HL-60 (cell line): ENCODE data around the gene ABCC2.

Experiments
- TF ChIP-seq, protein P1 (sequence below): IDR thresholded peaks from one replicate; pipeline ENCODE4 v1.5.1; 2011; ENCODE audit warnings: low read length, control low read depth, inconsistent platforms; ENCODE audit not compliant: insufficient read depth
- TF ChIP-seq, protein P2 (sequence below): IDR thresholded peaks from 2 replicates; pipeline ENCODE4 v1.6.1; 2012; ENCODE audit warnings: low read depth; ENCODE audit not compliant: insufficient replicate concordance

DNA sequence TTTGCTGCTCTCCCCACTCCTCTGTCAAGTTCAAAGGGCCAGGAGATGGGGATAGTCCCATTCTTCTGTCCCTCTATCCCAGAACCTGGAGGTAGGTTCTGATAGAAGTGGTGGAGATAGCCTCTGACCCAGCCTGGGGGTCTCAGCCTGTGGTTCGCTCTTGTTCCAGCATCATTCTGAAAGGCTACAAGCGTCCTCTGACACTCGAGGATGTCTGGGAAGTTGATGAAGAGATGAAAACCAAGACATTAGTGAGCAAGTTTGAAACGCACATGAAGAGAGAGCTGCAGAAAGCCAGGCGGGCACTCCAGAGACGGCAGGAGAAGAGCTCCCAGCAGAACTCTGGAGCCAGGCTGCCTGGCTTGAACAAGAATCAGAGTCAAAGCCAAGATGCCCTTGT lies 14.5 kb downstream of the ABCC2 start:
- TF ChIP-seq, protein P1, sequence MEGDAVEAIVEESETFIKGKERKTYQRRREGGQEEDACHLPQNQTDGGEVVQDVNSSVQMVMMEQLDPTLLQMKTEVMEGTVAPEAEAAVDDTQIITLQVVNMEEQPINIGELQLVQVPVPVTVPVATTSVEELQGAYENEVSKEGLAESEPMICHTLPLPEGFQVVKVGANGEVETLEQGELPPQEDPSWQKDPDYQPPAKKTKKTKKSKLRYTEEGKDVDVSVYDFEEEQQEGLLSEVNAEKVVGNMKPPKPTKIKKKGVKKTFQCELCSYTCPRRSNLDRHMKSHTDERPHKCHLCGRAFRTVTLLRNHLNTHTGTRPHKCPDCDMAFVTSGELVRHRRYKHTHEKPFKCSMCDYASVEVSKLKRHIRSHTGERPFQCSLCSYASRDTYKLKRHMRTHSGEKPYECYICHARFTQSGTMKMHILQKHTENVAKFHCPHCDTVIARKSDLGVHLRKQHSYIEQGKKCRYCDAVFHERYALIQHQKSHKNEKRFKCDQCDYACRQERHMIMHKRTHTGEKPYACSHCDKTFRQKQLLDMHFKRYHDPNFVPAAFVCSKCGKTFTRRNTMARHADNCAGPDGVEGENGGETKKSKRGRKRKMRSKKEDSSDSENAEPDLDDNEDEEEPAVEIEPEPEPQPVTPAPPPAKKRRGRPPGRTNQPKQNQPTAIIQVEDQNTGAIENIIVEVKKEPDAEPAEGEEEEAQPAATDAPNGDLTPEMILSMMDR: no peak
- TF ChIP-seq, protein P2, sequence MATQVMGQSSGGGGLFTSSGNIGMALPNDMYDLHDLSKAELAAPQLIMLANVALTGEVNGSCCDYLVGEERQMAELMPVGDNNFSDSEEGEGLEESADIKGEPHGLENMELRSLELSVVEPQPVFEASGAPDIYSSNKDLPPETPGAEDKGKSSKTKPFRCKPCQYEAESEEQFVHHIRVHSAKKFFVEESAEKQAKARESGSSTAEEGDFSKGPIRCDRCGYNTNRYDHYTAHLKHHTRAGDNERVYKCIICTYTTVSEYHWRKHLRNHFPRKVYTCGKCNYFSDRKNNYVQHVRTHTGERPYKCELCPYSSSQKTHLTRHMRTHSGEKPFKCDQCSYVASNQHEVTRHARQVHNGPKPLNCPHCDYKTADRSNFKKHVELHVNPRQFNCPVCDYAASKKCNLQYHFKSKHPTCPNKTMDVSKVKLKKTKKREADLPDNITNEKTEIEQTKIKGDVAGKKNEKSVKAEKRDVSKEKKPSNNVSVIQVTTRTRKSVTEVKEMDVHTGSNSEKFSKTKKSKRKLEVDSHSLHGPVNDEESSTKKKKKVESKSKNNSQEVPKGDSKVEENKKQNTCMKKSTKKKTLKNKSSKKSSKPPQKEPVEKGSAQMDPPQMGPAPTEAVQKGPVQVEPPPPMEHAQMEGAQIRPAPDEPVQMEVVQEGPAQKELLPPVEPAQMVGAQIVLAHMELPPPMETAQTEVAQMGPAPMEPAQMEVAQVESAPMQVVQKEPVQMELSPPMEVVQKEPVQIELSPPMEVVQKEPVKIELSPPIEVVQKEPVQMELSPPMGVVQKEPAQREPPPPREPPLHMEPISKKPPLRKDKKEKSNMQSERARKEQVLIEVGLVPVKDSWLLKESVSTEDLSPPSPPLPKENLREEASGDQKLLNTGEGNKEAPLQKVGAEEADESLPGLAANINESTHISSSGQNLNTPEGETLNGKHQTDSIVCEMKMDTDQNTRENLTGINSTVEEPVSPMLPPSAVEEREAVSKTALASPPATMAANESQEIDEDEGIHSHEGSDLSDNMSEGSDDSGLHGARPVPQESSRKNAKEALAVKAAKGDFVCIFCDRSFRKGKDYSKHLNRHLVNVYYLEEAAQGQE: no peak
